ENCODE data around the gene IL36RN. TPM values are rescaled to one million over a fixed set of nuclear protein-coding genes. Genes with fewer than 3 reads are reported as not detected.

IL36RN gene
- total RNA-seq, 1 donor from 2014 or later: not detected

GRCh38 chr2:113054066-113054465 lies 4.9 kb upstream of the IL36RN start:
- H3K36me3 Mint-ChIP-seq (ENCODE audit: low read depth): peaks cover 8% of the 10 kb centered on the region
- no peaks in the 10 kb centered on the region for H3K4me1 Mint-ChIP-seq (ENCODE audit: low read depth)
- intact Hi-C loops (cut with micrococcal nuclease): no loop called here
- peaks cover 32% of the 10 kb centered on the region for H3K9me3 Mint-ChIP-seq
- H3K27ac Mint-ChIP-seq: no peak overlapping the region
- no peak for DNase-seq (ENCODE audit: low spot score)
- peaks cover 3% of the 10 kb centered on the region for H3K27me3 Mint-ChIP-seq (ENCODE audit: insufficient read depth)
- H3K4me3 Mint-ChIP-seq: no peak overlapping the region

DNA sequence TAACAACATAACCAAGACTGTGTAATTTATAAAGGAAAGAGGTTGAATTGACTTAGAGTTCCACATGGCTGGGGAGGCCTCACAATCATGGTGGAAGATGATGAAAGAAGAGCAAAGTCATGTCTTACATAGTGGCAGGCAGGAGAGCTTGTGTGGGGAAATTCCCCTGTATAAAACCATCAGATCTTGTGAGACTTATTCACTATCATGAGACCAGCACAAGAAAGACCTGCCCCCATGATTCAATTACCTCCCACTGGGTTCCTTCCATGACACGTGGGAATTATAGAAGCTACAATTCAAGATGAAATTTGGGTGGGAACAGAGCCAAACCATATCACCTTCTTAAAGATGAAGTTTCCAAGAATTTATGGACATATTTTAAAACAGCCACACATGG lies 2.5 kb upstream of the IL36RN start:
- H3K9me3 Mint-ChIP-seq: peaks cover 30% of the 10 kb centered on the region
- peaks cover 3% of the 10 kb centered on the region for H3K27me3 Mint-ChIP-seq (ENCODE audit: insufficient read depth)
- intact Hi-C loops (cut with micrococcal nuclease): no loop called here

DNA sequence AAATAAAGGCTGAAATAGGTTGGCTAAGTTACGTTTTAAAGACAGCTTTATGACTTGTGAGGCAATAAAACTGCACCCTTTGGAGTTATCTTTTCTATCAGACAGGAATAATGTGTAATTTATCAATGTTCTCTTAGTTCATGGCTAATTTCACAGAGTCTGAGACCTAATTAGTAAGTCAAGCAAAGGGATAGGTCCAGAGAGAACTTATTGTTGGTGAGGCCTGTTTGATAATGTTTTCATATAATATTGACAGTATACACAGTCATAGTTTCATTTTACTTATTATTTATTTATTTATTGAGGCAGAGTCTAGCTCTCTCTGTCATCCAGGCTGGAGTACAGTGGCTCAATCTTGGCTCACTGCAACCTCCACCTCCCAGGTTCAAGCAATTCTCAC lies 1.9 kb upstream of the IL36RN start:
- H3K4me1 Mint-ChIP-seq (ENCODE audit: low read depth): no peaks in the 10 kb centered on the region
- intact Hi-C loops (cut with micrococcal nuclease): no loop called here
- no peak overlapping the region for H3K4me3 Mint-ChIP-seq
- H3K36me3 Mint-ChIP-seq (ENCODE audit: low read depth): peaks cover 7% of the 10 kb centered on the region
- peaks cover 30% of the 10 kb centered on the region for H3K9me3 Mint-ChIP-seq
- no peak for DNase-seq (ENCODE audit: low spot score)
- peaks cover 3% of the 10 kb centered on the region for H3K27me3 Mint-ChIP-seq (ENCODE audit: insufficient read depth)
- H3K27ac Mint-ChIP-seq: no peak overlapping the region

More for the DNA sequence above, 2.5 kb upstream of the IL36RN start:
- Mint-ChIP-seq H3K36me3 (ENCODE audit: low read depth) (peaks cover 7% of the 10 kb centered on the region), H3K27ac (no peak overlapping the region), H3K4me3 (no peak overlapping the region), H3K4me1 (ENCODE audit: low read depth) (no peaks in the 10 kb centered on the region)
- no peak for DNase-seq (ENCODE audit: low spot score)

GRCh38 chr2:113058411-113058994 lies 495 bp upstream of the IL36RN start:
- H3K27me3 Mint-ChIP-seq (ENCODE audit: insufficient read depth): peaks cover 5% of the 10 kb centered on the region
- H3K4me3 Mint-ChIP-seq: no peak overlapping the region

GRCh38 chr2:113060396-113060795 lies 1.4 kb downstream of the IL36RN start:
- Mint-ChIP-seq H3K4me1 (ENCODE audit: low read depth) (no peaks in the 10 kb centered on the region), H3K9me3 (peaks cover 14% of the 10 kb centered on the region), H3K4me3 (no peak overlapping the region), H3K27ac (no peak overlapping the region), H3K27me3 (ENCODE audit: insufficient read depth) (peaks cover 8% of the 10 kb centered on the region), H3K36me3 (ENCODE audit: low read depth) (peaks cover 3% of the 10 kb centered on the region)
- DNase-seq (ENCODE audit: low spot score): no peak
- intact Hi-C loops (cut with micrococcal nuclease): no loop called here

More at GRCh38 chr2:113058411-113058994, 495 bp upstream of the IL36RN start:
- no peak for DNase-seq (ENCODE audit: low spot score)
- Mint-ChIP-seq H3K36me3 (ENCODE audit: low read depth) (peaks cover 7% of the 10 kb centered on the region), H3K27ac (no peak overlapping the region), H3K4me1 (ENCODE audit: low read depth) (no peaks in the 10 kb centered on the region), H3K9me3 (peaks cover 27% of the 10 kb centered on the region)
- intact Hi-C loops (cut with micrococcal nuclease): no loop called here

DNA sequence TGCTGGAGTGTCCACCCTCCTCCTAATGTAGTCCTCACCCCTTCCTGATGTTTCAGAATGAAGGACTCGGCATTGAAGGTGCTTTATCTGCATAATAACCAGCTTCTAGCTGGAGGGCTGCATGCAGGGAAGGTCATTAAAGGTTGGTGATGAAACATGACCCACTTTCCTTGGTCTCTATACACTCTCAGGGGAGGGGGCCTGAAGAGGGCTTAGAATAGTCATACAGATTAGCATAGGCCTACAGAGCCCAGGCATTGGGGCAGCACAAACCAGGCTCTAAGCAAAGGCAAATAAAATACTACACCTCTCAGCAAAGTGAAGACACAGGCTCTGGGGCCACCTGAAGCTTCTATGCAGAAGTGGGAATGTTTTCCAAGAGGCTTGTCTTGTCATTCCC lies 1.8 kb downstream of the IL36RN start:
- no peak for DNase-seq (ENCODE audit: low spot score)
- peaks cover 10% of the 10 kb centered on the region for H3K27me3 Mint-ChIP-seq (ENCODE audit: insufficient read depth)
- no peak overlapping the region for H3K27ac Mint-ChIP-seq
- peaks cover 12% of the 10 kb centered on the region for H3K9me3 Mint-ChIP-seq
- no peaks in the 10 kb centered on the region for H3K36me3 Mint-ChIP-seq (ENCODE audit: low read depth)
- H3K4me1 Mint-ChIP-seq (ENCODE audit: low read depth): no peaks in the 10 kb centered on the region
- no peak overlapping the region for H3K4me3 Mint-ChIP-seq
- intact Hi-C loops (cut with micrococcal nuclease): no loop called here

DNA sequence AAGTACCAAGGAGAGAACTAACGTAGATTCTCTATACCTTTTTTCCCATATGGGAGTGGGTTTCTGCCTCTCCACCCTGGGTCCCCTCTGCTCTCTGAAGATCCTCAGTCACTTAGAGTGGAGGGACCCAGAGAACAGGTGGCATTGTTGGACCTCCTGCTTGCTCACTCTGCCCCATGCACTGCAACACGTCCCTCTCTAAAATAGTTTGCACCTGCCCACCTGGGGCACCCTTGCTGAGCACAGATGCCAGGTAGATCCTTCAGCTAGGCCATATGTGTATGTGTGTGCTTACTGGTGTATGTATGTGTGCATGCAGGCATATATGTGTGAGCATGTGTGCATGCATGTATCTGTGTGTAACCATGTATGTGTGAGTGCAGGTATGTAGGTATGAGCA lies 2.2 kb downstream of the IL36RN start:
- intact Hi-C loops (cut with micrococcal nuclease): no loop called here
- Mint-ChIP-seq H3K36me3 (ENCODE audit: low read depth) (no peaks in the 10 kb centered on the region), H3K27me3 (ENCODE audit: insufficient read depth) (peaks cover 10% of the 10 kb centered on the region), H3K4me3 (no peak overlapping the region), H3K27ac (no peak overlapping the region), H3K4me1 (ENCODE audit: low read depth) (no peaks in the 10 kb centered on the region), H3K9me3 (peaks cover 8% of the 10 kb centered on the region)
- DNase-seq (ENCODE audit: low spot score): no peak

- Mint-ChIP-seq H3K4me1 (ENCODE audit: low read depth) (no peaks in the 10 kb centered on the region), H3K27me3 (ENCODE audit: insufficient read depth) (peaks cover 10% of the 10 kb centered on the region), H3K27ac (no peak overlapping the region), H3K9me3 (peaks cover 12% of the 10 kb centered on the region), H3K4me3 (no peak overlapping the region), H3K36me3 (ENCODE audit: low read depth) (no peaks in the 10 kb centered on the region)
- DNase-seq (ENCODE audit: low spot score): no peak
- intact Hi-C loops (cut with micrococcal nuclease): no loop called here
These were observed 3.1 kb downstream of the IL36RN start for GRCh38 chr2:113061896-113062770.

DNA sequence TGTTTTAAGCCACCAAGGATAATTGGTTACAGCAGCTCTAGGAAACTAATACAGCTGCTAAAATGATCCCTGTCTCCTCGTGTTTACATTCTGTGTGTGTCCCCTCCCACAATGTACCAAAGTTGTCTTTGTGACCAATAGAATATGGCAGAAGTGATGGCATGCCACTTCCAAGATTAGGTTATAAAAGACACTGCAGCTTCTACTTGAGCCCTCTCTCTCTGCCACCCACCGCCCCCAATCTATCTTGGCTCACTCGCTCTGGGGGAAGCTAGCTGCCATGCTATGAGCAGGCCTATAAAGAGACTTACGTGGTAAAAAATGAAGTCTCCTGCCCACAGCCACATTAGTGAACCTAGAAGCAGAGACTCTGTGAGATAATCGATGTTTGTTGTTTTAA lies 5.3 kb downstream of the IL36RN start:
- Mint-ChIP-seq H3K36me3 (ENCODE audit: low read depth) (no peaks in the 10 kb centered on the region), H3K4me1 (ENCODE audit: low read depth) (no peaks in the 10 kb centered on the region), H3K27ac (no peak overlapping the region), H3K27me3 (ENCODE audit: insufficient read depth) (peaks cover 8% of the 10 kb centered on the region), H3K9me3 (peaks cover 12% of the 10 kb centered on the region), H3K4me3 (no peak overlapping the region)
- intact Hi-C loops (cut with micrococcal nuclease): no loop called here
- DNase-seq (ENCODE audit: low spot score): no peak

- intact Hi-C loops (cut with micrococcal nuclease): no loop called here
- no peak overlapping the region for H3K27ac Mint-ChIP-seq
- H3K9me3 Mint-ChIP-seq: peaks cover 12% of the 10 kb centered on the region
- no peaks in the 10 kb centered on the region for H3K4me1 Mint-ChIP-seq (ENCODE audit: low read depth)
- DNase-seq (ENCODE audit: low spot score): no peak
- H3K27me3 Mint-ChIP-seq (ENCODE audit: insufficient read depth): peaks cover 10% of the 10 kb centered on the region
- H3K36me3 Mint-ChIP-seq (ENCODE audit: low read depth): peaks cover 1% of the 10 kb centered on the region
- H3K4me3 Mint-ChIP-seq: no peak overlapping the region
These were observed 5.9 kb downstream of the IL36RN start for GRCh38 chr2:113064898-113065297.

GRCh38 chr2:113067681-113068080 lies 8.7 kb downstream of the IL36RN start, which contains the start of gene IL1F10:
Gene IL1F10, plus strand, starts transcription at chr2:113067970. Its CDS starts 4,769 bp downstream, at chr2:113072739.
- no peak within 1 kb of the TSS for H3K27ac Mint-ChIP-seq
- peaks cover 12% of the 10 kb centered on the region for H3K9me3 Mint-ChIP-seq
- H3K4me3 Mint-ChIP-seq: no peak within 1 kb of the TSS
- no peak for DNase-seq (ENCODE audit: low spot score)
- H3K4me1 Mint-ChIP-seq (ENCODE audit: low read depth): no peaks in the 10 kb centered on the region
- intact Hi-C loops (cut with micrococcal nuclease): no loop called here
- peaks cover 1% of the 10 kb centered on the region for H3K36me3 Mint-ChIP-seq (ENCODE audit: low read depth)
- H3K27me3 Mint-ChIP-seq (ENCODE audit: insufficient read depth): peaks cover 10% of the 10 kb centered on the region

DNA sequence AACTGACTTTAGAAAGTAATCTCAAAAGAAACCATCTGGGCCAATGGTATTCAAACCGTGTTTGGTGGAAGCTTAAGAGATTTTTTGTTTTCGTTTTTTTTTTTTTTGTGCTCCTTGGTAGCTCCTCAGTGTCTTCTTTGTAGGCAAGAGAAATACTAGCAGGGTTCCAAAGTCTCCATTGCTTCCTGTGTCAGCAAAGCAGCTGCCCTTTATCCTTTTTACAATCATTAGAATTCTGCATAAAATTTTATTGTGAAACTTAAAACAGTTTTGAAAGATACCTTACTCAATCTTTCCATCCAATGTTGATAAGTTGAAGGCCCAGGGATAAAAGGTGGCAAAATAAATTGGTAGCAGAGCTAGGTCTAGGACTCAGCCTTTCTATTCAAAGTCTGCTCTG lies 9.3 kb downstream of the IL36RN start:
- Mint-ChIP-seq H3K27ac (no peak overlapping the region), H3K9me3 (peaks cover 12% of the 10 kb centered on the region), H3K27me3 (ENCODE audit: insufficient read depth) (peaks cover 8% of the 10 kb centered on the region), H3K4me3 (no peak overlapping the region), H3K36me3 (ENCODE audit: low read depth) (peaks cover 1% of the 10 kb centered on the region), H3K4me1 (ENCODE audit: low read depth) (no peaks in the 10 kb centered on the region)
- DNase-seq (ENCODE audit: low spot score): no peak
- intact Hi-C loops (cut with micrococcal nuclease): no loop called here

- Mint-ChIP-seq H3K9me3 (peaks cover 12% of the 10 kb centered on the region), H3K27me3 (ENCODE audit: insufficient read depth) (peaks cover 8% of the 10 kb centered on the region), H3K4me1 (ENCODE audit: low read depth) (no peaks in the 10 kb centered on the region), H3K27ac (no peak overlapping the region), H3K4me3 (no peak overlapping the region), H3K36me3 (ENCODE audit: low read depth) (peaks cover 1% of the 10 kb centered on the region)
- intact Hi-C loops (cut with micrococcal nuclease): no loop called here
- no peak for DNase-seq (ENCODE audit: low spot score)
These were observed 9.9 kb downstream of the IL36RN start for GRCh38 chr2:113068706-113069485.

Measured in activated T-helper 1 cell treated with anti-CD3 and anti-CD28 coated beads, Interleukin-12 subunit alpha, Interleukin-12 subunit beta, Interleukin-2, Interleukin-4 antibody, amounts not matched to agents 30 ng/mL and 10 ng/mL and 1 ng/mL, durations not matched to agents 14 hours and 24 hours and 36 hours (primary cell).